WTC11 (cell line): ENCODE results near the gene SLC37A1.

Experiments
- ZNF232 ChIP-seq: sonication (generic); formaldehyde crosslinking; IDR thresholded peaks from 2 replicates; pipeline ENCODE4 v1.8.0; 2022; ENCODE audit warnings: mild to moderate bottlenecking, missing genetic modification reagents
- TF ChIP-seq, protein P1 (sequence below): sonication (generic); formaldehyde crosslinking; IDR thresholded peaks from 2 replicates; pipeline ENCODE4 v1.8.1; 2023; ENCODE audit warnings: mild to moderate bottlenecking, moderate library complexity, missing genetic modification reagents
- TF ChIP-seq, protein P2 (sequence below): sonication (generic); formaldehyde crosslinking; IDR thresholded peaks from 2 replicates; pipeline ENCODE4 v1.8.1; 2022; ENCODE audit warnings: low read depth, missing genetic modification reagents, borderline replicate concordance

DNA sequence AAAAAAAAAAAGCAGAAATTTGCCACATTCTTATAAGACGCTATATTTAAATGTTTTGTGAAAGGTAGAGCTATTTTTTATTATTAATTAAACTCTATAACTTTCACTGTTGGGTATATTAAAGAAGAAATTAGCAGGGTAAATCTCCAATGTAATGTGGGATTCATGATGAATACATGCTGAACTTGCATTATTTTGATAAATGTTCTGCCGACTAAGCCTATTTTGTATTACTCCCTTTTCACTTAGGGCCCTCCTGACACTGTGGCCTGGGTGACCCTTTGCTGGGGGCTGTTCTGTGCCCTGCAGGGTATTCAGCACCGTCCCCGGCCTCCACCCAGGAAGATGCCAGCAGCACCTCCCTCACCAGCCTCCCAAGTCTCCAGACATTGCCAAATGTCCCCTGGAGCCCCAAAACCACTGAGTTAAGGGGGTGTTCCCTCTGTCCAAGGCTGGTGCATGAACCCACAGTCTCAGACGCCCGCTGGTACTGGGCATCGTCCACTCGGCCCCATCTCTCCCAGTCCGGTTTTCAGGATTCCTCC is 40.1 kb upstream of the SLC37A1 start:
- TF ChIP-seq, protein P1, sequence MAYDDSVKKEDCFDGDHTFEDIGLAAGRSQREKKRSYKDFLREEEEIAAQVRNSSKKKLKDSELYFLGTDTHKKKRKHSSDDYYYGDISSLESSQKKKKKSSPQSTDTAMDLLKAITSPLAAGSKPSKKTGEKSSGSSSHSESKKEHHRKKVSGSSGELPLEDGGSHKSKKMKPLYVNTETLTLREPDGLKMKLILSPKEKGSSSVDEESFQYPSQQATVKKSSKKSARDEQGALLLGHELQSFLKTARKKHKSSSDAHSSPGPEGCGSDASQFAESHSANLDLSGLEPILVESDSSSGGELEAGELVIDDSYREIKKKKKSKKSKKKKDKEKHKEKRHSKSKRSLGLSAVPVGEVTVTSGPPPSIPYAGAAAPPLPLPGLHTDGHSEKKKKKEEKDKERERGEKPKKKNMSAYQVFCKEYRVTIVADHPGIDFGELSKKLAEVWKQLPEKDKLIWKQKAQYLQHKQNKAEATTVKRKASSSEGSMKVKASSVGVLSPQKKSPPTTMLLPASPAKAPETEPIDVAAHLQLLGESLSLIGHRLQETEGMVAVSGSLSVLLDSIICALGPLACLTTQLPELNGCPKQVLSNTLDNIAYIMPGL (CRISPR knock-in tag): no peak
- TF ChIP-seq, protein P2, sequence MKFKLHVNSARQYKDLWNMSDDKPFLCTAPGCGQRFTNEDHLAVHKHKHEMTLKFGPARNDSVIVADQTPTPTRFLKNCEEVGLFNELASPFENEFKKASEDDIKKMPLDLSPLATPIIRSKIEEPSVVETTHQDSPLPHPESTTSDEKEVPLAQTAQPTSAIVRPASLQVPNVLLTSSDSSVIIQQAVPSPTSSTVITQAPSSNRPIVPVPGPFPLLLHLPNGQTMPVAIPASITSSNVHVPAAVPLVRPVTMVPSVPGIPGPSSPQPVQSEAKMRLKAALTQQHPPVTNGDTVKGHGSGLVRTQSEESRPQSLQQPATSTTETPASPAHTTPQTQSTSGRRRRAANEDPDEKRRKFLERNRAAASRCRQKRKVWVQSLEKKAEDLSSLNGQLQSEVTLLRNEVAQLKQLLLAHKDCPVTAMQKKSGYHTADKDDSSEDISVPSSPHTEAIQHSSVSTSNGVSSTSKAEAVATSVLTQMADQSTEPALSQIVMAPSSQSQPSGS (CRISPR knock-in tag): no peak
- no peak for TF ChIP-seq ZNF232 (CRISPR knock-in tag)
